Colonic mucosa (tissue), 4 donors: ENCODE measurements around the gene RPH3AL. TPM values are rescaled to one million over a fixed set of nuclear protein-coding genes. Genes with fewer than 3 reads are reported as not detected.

Source experiments
- DNase-seq: peaks from one replicate; pipeline ENCODE4 v3.0.0-alpha.2; 2020
- H3K27ac ChIP-seq: fragments of 200-600 bp; one replicate; pipeline ENCODE4 v1.8.0; 2021
- H3K27me3 ChIP-seq: fragments of 200-600 bp; one replicate; pipeline ENCODE4 v1.8.0; 2021
- H3K36me3 ChIP-seq: fragments of 200-600 bp; one replicate; pipeline ENCODE4 v1.8.0; 2021
- H3K4me1 ChIP-seq: fragments of 200-600 bp; one replicate; pipeline ENCODE4 v1.8.0; 2021; ENCODE audit warnings: mild to moderate bottlenecking
- H3K4me3 ChIP-seq: fragments of 200-600 bp; one replicate; pipeline ENCODE4 v1.8.0; 2021
- H3K9ac ChIP-seq, 2 donors: one replicate each; pipeline ENCODE4 v1.7.0; 2013; ENCODE audit warnings: control low read depth in 2 of 2, low read depth in 2 of 2, low read length in 2 of 2
- H3K9me3 ChIP-seq: fragments of 200-600 bp; one replicate; pipeline ENCODE4 v1.8.0; 2021
- intact Hi-C: fragments of 100-400 bp; cut with DNase I; formaldehyde crosslinking; loops from one replicate; pipeline ENCODE4 v1.14.1; 2022
- total RNA-seq, 2 donors: library from RNA; stranded (reverse); fragmentation: NEBNext Ultra II Directional in 1 of 2; extraction: Animal tissue kit (Norgen Biotek cat#: 25700) in 1 of 2; gene quantifications; one replicate each; pipeline ENCODE4 v1.2.1, GENCODE V29; 2021
- TF ChIP-seq, protein P1 (sequence below): fragments of 200-600 bp; IDR thresholded peaks from one replicate; pipeline ENCODE4 v1.8.0; 2022; ENCODE audit warnings: antibody characterized with exemption, mild to moderate bottlenecking
- donor health status: healthy.
- donor health status: DM: no; HTN: no; CAD: no.
- donor health status: DM: no; HTN: no; CAD: no.

Gene RPH3AL
- total RNA-seq, 2 donors from 2014 or later, result 14.9 to 34.2 TPM

DNA sequence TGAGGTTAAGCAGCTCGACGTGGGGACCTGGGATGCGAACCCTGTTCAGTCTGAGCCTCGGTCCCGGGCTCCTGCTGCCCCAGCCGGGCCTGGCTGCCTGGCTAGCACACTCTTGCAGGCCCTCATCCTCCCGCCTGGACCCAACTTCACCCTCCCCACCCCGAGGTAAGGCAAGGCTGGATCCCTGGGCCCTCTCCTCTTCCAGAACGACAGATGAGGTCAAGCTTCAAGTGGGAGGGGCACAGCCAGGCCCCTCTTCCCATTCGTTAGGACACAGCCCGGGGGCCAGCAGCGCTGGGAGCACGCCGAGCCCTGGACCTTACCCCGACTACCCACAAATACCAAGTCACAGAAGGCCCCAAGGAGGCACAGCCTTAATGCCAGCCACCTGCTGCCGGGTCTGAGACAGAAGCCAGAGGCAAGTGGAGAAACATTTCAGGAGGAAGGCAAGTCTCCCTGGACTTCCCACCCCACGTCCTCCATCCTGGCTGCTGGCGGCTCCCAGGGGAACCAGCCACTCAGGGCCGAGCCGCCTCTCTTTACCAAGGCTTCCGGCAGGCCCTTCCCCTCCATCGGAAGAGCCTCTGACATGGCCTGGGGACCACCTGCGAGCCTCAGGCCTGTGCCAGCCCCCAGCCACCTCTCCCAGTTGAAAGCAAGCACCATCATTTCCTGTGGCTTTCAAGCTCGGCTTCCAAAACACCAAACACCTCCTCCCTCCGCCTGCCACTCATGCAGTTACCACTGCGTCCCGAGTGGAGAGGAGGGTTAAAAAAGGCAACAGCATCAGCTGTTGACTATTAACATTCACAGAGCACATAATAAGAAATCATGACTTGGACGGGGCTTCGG is 59.9 kb downstream of the RPH3AL start:
- no peaks in the 10 kb centered on the region for H3K27me3 ChIP-seq
- DNase-seq, result no peak
- H3K27ac ChIP-seq, result no peak overlapping the region
- H3K9me3 ChIP-seq, result no peaks in the 10 kb centered on the region
- H3K36me3 ChIP-seq, result no peaks in the 10 kb centered on the region
- H3K4me3 ChIP-seq, result no peak overlapping the region
- TF ChIP-seq, protein P1, sequence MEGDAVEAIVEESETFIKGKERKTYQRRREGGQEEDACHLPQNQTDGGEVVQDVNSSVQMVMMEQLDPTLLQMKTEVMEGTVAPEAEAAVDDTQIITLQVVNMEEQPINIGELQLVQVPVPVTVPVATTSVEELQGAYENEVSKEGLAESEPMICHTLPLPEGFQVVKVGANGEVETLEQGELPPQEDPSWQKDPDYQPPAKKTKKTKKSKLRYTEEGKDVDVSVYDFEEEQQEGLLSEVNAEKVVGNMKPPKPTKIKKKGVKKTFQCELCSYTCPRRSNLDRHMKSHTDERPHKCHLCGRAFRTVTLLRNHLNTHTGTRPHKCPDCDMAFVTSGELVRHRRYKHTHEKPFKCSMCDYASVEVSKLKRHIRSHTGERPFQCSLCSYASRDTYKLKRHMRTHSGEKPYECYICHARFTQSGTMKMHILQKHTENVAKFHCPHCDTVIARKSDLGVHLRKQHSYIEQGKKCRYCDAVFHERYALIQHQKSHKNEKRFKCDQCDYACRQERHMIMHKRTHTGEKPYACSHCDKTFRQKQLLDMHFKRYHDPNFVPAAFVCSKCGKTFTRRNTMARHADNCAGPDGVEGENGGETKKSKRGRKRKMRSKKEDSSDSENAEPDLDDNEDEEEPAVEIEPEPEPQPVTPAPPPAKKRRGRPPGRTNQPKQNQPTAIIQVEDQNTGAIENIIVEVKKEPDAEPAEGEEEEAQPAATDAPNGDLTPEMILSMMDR, result no peak
- no peaks in the 10 kb centered on the region for H3K4me1 ChIP-seq
- intact Hi-C loops, result no loop called here
- no peak overlapping the region for H3K9ac ChIP-seq

DNA sequence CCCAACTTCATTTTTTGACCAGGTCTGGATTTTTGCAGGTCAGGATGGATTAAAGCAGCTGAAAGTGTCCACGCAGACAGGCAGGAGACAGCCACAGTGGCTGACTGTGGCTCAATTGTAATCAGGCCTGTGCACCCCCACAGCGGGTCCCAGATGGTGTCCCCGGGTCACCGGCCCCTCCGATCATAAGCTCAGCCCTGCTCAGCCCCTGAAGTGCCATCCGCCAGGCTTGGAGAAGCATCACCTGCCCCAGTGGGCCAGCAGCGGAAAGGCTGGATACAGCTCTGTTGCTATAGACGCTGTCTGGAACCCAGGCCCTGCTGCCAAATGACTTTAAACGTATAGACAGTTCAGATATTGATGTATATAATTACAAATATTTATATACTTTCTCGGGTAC is 60.6 kb downstream of the RPH3AL start:
- Histone ChIP-seq H3K27ac (no peak overlapping the region), H3K27me3 (no peaks in the 10 kb centered on the region), H3K9me3 (no peaks in the 10 kb centered on the region), H3K4me3 (no peak overlapping the region), H3K9ac (no peak overlapping the region), H3K4me1 (no peaks in the 10 kb centered on the region), H3K36me3 (no peaks in the 10 kb centered on the region)
- intact Hi-C loops, result no loop called here
- TF ChIP-seq, protein P1, result no peak
- no peak for DNase-seq

DNA sequence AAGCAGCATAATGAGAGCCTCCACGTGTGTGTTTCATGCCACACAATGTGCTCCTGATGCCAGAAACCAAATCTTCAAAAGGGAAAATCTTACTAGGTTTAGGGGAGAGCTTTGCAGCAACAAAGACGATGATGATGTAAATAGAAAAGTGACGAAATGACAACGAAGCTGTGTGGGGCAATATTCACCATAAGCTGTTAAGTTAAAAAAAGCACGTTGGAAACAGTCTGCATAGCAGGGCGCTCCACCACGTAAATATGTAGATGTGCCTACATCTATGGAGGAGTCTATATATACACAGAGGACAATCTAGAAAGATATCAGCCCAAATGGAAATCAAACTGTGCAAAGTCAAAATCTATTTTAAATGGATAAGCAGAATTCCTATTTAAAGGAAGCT is 61.0 kb downstream of the RPH3AL start:
- no peak for DNase-seq
- H3K9ac ChIP-seq, result no peak overlapping the region
- H3K4me1 ChIP-seq, result no peaks in the 10 kb centered on the region
- H3K36me3 ChIP-seq, result no peaks in the 10 kb centered on the region
- no peak overlapping the region for H3K4me3 ChIP-seq
- TF ChIP-seq, protein P1, result no peak
- H3K27ac ChIP-seq, result no peak overlapping the region
- intact Hi-C loops, result no loop called here
- no peaks in the 10 kb centered on the region for H3K9me3 ChIP-seq
- H3K27me3 ChIP-seq, result no peaks in the 10 kb centered on the region

DNA sequence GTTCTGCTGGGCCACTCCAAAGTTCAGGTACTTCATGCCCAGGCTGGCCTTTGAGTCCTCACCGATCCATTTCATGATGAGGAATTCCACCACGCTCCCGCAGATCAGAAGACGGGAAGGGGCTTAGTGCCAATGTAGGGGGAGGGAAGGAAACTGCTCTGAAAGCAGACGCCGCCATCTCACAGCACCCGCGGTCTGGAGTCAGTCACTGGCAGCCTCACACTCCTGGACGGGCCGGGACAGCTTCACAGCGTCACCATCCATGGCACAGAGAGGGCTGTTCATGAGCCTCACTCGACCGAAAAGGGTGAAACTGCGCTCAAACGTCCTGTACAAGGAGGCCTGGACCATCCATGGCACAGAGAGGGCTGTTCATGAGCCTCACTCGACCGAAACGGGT is 62.0 kb downstream of the RPH3AL start:
- Histone ChIP-seq H3K9ac (no peak overlapping the region), H3K4me1 (no peaks in the 10 kb centered on the region), H3K4me3 (no peak overlapping the region), H3K27me3 (no peaks in the 10 kb centered on the region), H3K27ac (no peak overlapping the region), H3K36me3 (no peaks in the 10 kb centered on the region), H3K9me3 (no peaks in the 10 kb centered on the region)
- DNase-seq, result no peak
- intact Hi-C loops, result no loop called here
- TF ChIP-seq, protein P1, result no peak

DNA sequence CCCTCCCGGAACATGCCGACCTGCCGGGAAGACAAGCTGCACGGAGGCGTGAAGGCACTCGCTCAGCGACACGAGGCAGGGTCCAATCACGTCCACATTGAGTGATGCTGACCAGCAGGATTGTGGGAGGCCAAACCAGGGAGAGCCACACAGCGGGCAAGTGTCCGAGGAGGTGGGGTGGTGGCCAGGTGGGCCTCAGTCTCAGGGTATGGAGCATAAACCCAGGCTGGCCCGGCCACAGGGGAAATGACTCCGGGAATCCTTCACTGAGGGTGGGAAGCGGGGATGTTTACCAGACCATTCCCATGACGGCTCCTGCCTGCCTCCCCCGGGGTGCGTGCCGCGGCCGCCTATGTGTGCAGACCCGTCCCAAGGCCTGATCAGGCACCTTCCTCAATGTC is 62.5 kb downstream of the RPH3AL start:
- TF ChIP-seq, protein P1, result no peak
- no peak overlapping the region for H3K4me3 ChIP-seq
- intact Hi-C loops, result no loop called here
- H3K9ac ChIP-seq, result no peak overlapping the region
- no peaks in the 10 kb centered on the region for H3K4me1 ChIP-seq
- no peak overlapping the region for H3K27ac ChIP-seq
- H3K9me3 ChIP-seq, result no peaks in the 10 kb centered on the region
- H3K36me3 ChIP-seq, result no peaks in the 10 kb centered on the region
- no peak for DNase-seq
- H3K27me3 ChIP-seq, result no peaks in the 10 kb centered on the region
